ENCODE results near the gene WDFY2.

WDFY2 gene

DNA sequence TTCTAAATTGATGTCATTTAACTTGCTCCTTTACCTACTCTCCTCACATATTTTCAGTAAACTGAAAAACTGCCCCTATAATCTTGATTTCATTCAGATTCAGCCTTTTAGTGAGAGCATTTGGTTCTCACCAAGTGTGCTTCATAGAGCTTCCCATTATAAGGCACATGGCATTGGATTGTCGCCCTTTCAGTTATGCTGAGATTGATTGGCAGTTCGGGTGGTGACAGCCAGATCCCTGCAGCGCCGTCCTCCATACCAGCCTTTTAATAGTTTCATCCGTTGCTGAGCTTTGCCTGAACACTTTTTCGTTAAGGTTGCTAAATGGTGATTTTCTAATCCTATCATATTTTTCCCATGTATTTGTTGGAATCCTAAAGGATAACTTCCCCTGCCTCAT, 139.3 kb downstream of the WDFY2 start:
- H3K4me3 ChIP-seq (ENCODE audit: low read depth, low read length), result no peak overlapping the region
- TF ChIP-seq, protein P1, sequence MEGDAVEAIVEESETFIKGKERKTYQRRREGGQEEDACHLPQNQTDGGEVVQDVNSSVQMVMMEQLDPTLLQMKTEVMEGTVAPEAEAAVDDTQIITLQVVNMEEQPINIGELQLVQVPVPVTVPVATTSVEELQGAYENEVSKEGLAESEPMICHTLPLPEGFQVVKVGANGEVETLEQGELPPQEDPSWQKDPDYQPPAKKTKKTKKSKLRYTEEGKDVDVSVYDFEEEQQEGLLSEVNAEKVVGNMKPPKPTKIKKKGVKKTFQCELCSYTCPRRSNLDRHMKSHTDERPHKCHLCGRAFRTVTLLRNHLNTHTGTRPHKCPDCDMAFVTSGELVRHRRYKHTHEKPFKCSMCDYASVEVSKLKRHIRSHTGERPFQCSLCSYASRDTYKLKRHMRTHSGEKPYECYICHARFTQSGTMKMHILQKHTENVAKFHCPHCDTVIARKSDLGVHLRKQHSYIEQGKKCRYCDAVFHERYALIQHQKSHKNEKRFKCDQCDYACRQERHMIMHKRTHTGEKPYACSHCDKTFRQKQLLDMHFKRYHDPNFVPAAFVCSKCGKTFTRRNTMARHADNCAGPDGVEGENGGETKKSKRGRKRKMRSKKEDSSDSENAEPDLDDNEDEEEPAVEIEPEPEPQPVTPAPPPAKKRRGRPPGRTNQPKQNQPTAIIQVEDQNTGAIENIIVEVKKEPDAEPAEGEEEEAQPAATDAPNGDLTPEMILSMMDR (IDR thresholded peaks at IDR 0.05; ENCODE audit: borderline replicate concordance, insufficient read depth, low read depth, low read length), result no peak

DNA sequence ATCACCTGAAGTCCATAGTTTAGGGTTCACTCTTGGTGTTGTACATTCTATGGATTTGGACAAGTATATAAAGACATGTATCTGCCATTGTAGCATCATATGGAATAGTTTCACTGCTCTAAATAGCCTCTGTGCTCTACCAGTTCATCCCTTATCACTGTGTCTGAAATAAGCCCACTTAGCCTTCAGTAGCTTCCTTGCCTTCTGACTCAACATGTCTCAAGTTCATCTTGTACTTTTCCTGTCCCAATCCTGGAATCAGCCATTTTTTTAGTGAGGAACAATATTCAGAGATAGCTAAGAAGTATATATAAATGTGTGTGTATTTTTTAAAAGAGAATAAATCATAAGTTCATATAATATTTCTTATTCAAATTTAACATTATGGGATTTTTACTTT, 140.5 kb downstream of the WDFY2 start:
- no peak overlapping the region for H3K4me3 ChIP-seq (ENCODE audit: low read depth, low read length)
- TF ChIP-seq, protein P1 (IDR thresholded peaks at IDR 0.05; ENCODE audit: borderline replicate concordance, insufficient read depth, low read depth, low read length), result no peak

DNA sequence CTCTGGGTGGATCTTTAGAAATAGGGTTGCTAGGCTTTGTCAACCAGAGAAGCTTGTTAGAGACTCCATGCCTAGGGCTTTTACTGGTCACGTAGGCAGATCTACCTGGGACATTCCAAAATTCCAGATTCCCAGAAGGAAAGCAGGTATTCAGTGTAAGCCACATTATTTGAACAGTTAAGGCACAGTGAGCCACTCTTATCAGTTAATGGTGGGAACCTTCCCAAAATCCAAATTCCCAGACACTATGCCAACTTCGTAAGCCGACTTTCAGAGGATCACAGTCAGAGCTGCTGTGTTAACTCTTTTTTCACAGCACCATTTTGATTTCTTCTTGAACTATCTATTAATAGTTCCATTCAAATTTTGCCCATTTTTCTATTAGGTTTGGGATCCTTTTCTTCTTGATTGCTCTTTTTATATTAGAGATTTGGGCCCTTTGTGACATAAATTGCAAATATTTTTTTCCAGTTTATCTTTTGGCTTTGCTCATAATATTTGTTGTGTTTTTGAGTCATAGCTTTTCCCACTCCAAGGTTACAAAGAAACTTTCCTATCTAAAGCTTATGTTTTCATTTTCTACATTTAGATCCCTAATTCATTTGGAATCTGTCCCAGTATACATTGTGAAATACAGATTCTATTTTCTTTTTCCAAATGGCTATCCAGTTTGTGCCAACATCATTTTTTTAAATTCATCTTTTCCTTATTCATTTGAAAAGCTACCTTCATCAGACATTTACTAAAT, 142.4 kb downstream of the WDFY2 start:
- TF ChIP-seq, protein P1 (IDR thresholded peaks at IDR 0.05; ENCODE audit: borderline replicate concordance, insufficient read depth, low read depth, low read length), result no peak

DNA sequence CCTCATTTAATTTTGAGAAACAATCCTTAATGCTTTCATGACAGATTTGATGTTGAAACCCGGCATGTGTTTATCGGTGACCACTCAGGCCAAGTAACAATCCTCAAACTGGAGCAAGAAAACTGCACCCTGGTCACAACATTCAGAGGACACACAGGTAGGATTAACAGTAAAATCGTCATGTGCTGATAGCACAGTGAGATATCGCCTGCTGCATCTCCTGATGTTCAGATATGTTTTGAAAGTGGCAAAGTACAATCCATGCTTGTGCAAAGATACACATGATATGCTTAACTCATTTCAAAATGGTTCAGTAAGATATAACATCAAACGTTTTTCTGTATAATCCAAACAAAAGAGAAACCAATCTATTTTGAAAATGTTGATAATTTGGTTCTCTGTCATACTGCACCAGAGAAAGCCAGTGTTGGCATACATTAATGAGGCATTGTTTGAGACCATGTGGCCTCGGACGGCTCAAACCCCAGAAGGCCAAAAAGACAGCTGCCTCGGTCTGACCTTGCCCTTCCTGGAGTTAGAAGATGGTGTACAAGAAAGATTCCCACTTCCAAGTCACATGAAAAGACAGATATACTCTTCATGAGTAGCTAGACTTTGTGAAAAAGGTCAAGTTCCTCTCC, 143.5 kb downstream of the WDFY2 start:
- TF ChIP-seq, protein P1 (IDR thresholded peaks at IDR 0.05; ENCODE audit: borderline replicate concordance, insufficient read depth, low read depth, low read length), result no peak

More for the DNA sequence above, 142.4 kb downstream of the WDFY2 start:
- no peak overlapping the region for H3K4me3 ChIP-seq (ENCODE audit: low read depth, low read length)

DNA sequence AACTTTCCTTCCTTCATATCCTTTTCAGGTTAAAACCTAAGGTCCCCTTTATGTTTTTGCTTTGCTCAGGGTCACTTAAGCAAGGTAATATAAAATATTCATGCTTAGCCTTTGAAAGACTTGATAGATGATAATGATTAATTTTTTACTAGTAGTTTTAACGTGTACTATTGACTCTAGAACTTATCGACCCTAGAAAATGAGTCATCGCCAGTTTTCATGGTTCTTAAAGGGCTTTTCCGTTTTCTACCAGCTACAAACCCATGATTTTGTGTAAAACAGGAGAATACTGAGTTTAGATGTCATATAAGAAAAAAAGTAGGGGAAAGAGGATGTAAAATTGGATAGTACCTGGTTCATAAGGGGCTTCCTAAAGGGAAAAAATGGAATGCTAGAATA, 144.0 kb downstream of the WDFY2 start:
- TF ChIP-seq, protein P1 (IDR thresholded peaks at IDR 0.05; ENCODE audit: borderline replicate concordance, insufficient read depth, low read depth, low read length), result no peak
- H3K4me3 ChIP-seq (ENCODE audit: low read depth, low read length), result no peak overlapping the region

More for the DNA sequence above, 143.5 kb downstream of the WDFY2 start:
- H3K4me3 ChIP-seq (ENCODE audit: low read depth, low read length), result no peak overlapping the region

DNA sequence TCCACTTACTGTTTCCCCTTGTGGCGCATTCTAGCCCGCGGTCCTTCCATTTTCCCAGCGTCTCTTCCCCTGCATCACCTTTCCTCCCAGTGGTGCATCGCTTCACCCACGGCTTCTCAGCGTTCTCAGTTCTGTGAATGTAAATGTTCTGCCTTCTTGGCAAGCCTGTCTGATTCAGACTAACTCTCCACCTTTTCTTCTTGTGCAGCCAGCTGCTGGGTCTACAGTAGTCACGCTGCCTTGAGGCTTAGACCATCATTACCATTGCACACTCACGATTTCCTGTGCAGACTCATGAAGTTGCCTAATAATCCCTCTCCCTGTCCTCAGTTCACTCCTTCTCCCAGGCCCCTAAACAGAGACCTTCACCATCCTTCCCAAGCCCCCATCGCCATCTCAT, 144.7 kb downstream of the WDFY2 start:
- no peak overlapping the region for H3K4me3 ChIP-seq (ENCODE audit: low read depth, low read length)

More for the DNA sequence above, 144.7 kb downstream of the WDFY2 start:
- TF ChIP-seq, protein P1 (IDR thresholded peaks at IDR 0.05; ENCODE audit: borderline replicate concordance, insufficient read depth, low read depth, low read length), result no peak

Data from GM12875 (cell line).